Activated naive CD4-positive, alpha-beta T cell treated with Interleukin-2 at 50 U/mL for 16 hours (primary cell): ENCODE results near the gene EBPL.
"Not testable (repeated sequence)": the region's sequence is repeated elsewhere in the genome, so short reads cannot be mapped to it uniquely, and the experiment has no call there.

Source experiments
- DNase-seq: peaks from one replicate; pipeline ENCODE4 v3.0.0-alpha.2; 2020

Gene EBPL

GRCh38 chr13:49690995-49691784 is at the start of gene EBPL:
TSS of gene EBPL (minus strand) at chr13:49691486. CDS start at chr13:49691424, 62 bp downstream.
- DNase-seq: peak; percentile 90

GRCh38 chr13:49740870-49741269 is 49.6 kb upstream of the EBPL start:
- DNase-seq: no peak

- DNase-seq: no peak
Measured at GRCh38 chr13:49739498-49740187, 48.4 kb upstream of the EBPL start.

- DNase-seq: no peak
Measured at GRCh38 chr13:49733181-49733951, 42.1 kb upstream of the EBPL start.

- DNase-seq: no peak
Measured at GRCh38 chr13:49731766-49732165, 40.5 kb upstream of the EBPL start.

- DNase-seq: no peak
Measured at GRCh38 chr13:49716615-49717014, 25.3 kb upstream of the EBPL start.

GRCh38 chr13:49714757-49715156 is 23.5 kb upstream of the EBPL start:
- DNase-seq: no peak

GRCh38 chr13:49711218-49711863 is 20.1 kb upstream of the EBPL start:
- DNase-seq: no peak

GRCh38 chr13:49704264-49704663 is 13.0 kb upstream of the EBPL start:
- not testable (repeated sequence) for DNase-seq

GRCh38 chr13:49701491-49701890 is 10.2 kb upstream of the EBPL start:
- no peak for DNase-seq

GRCh38 chr13:49697468-49697867 is 6.2 kb upstream of the EBPL start:
- no peak for DNase-seq

GRCh38 chr13:49694446-49694845 is 3.2 kb upstream of the EBPL start:
- no peak for DNase-seq

- no peak for DNase-seq
Measured at GRCh38 chr13:49693877-49694276, 2.6 kb upstream of the EBPL start.

- no peak for DNase-seq
Measured at GRCh38 chr13:49693191-49693733, 2.0 kb upstream of the EBPL start.

- no peak for DNase-seq
Measured at GRCh38 chr13:49690133-49690994, 922 bp downstream of the EBPL start.

GRCh38 chr13:49683489-49683888 is 7.8 kb downstream of the EBPL start:
- DNase-seq: peak; percentile 16

- no peak for DNase-seq
Measured at GRCh38 chr13:49681842-49682435, 9.3 kb downstream of the EBPL start.

- DNase-seq: no peak
Measured at GRCh38 chr13:49679246-49679645, 12.0 kb downstream of the EBPL start.

GRCh38 chr13:49678191-49678914 is 12.9 kb downstream of the EBPL start:
- DNase-seq: no peak

- no peak for DNase-seq
Measured at GRCh38 chr13:49676581-49677298, 14.5 kb downstream of the EBPL start.
